Panc1 (cell line): ENCODE measurements around the gene DGKZ. TPM values are rescaled to one million over a fixed set of nuclear protein-coding genes. Genes with fewer than 3 reads are reported as not detected.
"Not testable (repeated sequence)": the region's sequence is repeated elsewhere in the genome, so short reads cannot be mapped to it uniquely, and the experiment has no call there.

Experiments
- ATAC-seq: fragments of 200-7000 bp; cut with Tn5 transposase; 2 replicates; pipeline ENCODE4 v1.9.1; 2020; ENCODE audit warnings: mild to moderate bottlenecking, moderate library complexity
- BruUV-seq: library from RNA; stranded (reverse); fragments of 400-500 nt; replicated peaks from 2 replicates; lab custom pipeline; 2021; lab: Mats Ljungman, UMichigan
- CTCF ChIA-PET: fragments of 300-600 bp; sonication (Branson Sonifier 250); formaldehyde crosslinking; loops from one replicate; lab custom pipeline; 2022; ENCODE audit warnings: antibody characterized with exemption; lab: Charles Lee
- POLR2A ChIA-PET: fragments of 300-600 bp; sonication (Branson Sonifier 250); formaldehyde crosslinking; loops from one replicate; lab custom pipeline; 2022; ENCODE audit warnings: antibody characterized with exemption; lab: Charles Lee
- DNase-seq: peaks from one replicate; pipeline ENCODE4 v3.0.0-alpha.2; 2010; ENCODE audit warnings: low read depth, low spot score
- H3K27ac ChIP-seq: 2 replicates; pipeline ENCODE4 v1.5.1; 2011; ENCODE audit warnings: mild to moderate bottlenecking, low read length, inconsistent platforms
- H3K27me3 ChIP-seq: fragments of 200-500 bp; sonication (Bioruptor generic); 2 replicates; pipeline ENCODE4 v1.6.0; 2014; ENCODE audit warnings: low read length, inconsistent platforms; ENCODE audit not compliant: control insufficient read depth, insufficient read depth
- H3K36me3 ChIP-seq: fragments of 200-500 bp; sonication (Bioruptor generic); 2 replicates; pipeline ENCODE4 v1.5.1; 2014; ENCODE audit warnings: inconsistent platforms, mild to moderate bottlenecking, low read length, moderate library complexity; ENCODE audit not compliant: control insufficient read depth, insufficient read depth
- H3K4me1 ChIP-seq: 2 replicates; pipeline ENCODE4 v1.5.1; 2011; ENCODE audit warnings: inconsistent platforms, mild to moderate bottlenecking, low read length, moderate library complexity; ENCODE audit not compliant: control insufficient read depth, insufficient read depth
- H3K4me3 ChIP-seq, 2 experiments: 2 replicates each; pipeline ENCODE4 v1.5.1; 2011 to 2012; ENCODE audit warnings: low read depth in 2 of 2, low read length in 2 of 2, mild to moderate bottlenecking in 2 of 2, inconsistent platforms in 1 of 2, moderate library complexity in 1 of 2
- H3K9me3 ChIP-seq: fragments of 200-500 bp; sonication (Bioruptor generic); 2 replicates; pipeline ENCODE4 v1.5.1; 2014; ENCODE audit warnings: low read depth, mild to moderate bottlenecking, inconsistent platforms, low read length, moderate library complexity; ENCODE audit not compliant: control insufficient read depth, insufficient read depth
- POLR2AphosphoS5 ChIP-seq: IDR thresholded peaks from 2 replicates; pipeline ENCODE4 v1.6.1; 2012; ENCODE audit warnings: mild to moderate bottlenecking, low read depth, low read length, moderate library complexity
- REST ChIP-seq, 2 experiments: IDR thresholded peaks; 2 replicates each; pipeline ENCODE4 v1.6.1; 2011 to 2012; ENCODE audit warnings: low read depth in 2 of 2, control low read depth in 1 of 2, low read length in 1 of 2, mild to moderate bottlenecking in 1 of 2, moderate library complexity in 1 of 2; ENCODE audit not compliant: insufficient read depth in 1 of 2
- SIN3A ChIP-seq: IDR thresholded peaks from 2 replicates; pipeline ENCODE4 v1.6.1; 2012; ENCODE audit warnings: low read depth, mild to moderate bottlenecking, low read length, moderate library complexity, borderline replicate concordance; ENCODE audit not compliant: insufficient read depth
- TCF7L2 ChIP-seq: IDR thresholded peaks from 2 replicates; pipeline ENCODE4 v1.6.1; 2011; ENCODE audit warnings: mild to moderate bottlenecking, low read depth, low read length, inconsistent platforms
- in situ Hi-C: cut with HindIII; loops from 2 replicates; pipeline ENCODE4 v1.10.0; 2016; ENCODE audit warnings: low sequenced_read_pairs, low pct_unique_long_range_greater_than_20kb
- intact Hi-C: fragments of 100-400 bp; cut with micrococcal nuclease; formaldehyde crosslinking; loops from one replicate; pipeline ENCODE4 v1.10.0; 2022; ENCODE audit not compliant: unreplicated experiment
- total RNA-seq: library from RNA; stranded (reverse); gene quantifications from one replicate; pipeline ENCODE4 v1.2.1, GENCODE V29; 2021; ENCODE audit not compliant: unreplicated experiment
- TF ChIP-seq, protein P1 (sequence below): fragments of 450-650 bp; IDR thresholded peaks from 2 replicates; pipeline ENCODE4 v1.5.1; 2017; ENCODE audit warnings: mild to moderate bottlenecking

The DGKZ gene
- total RNA-seq, 1 experiment from 2014 or later = 104 TPM

GRCh38 chr11:46372086-46372485 lies 24.8 kb downstream of the DGKZ start:
- Histone ChIP-seq H3K27me3 (no peaks in the 10 kb centered on the region), H3K4me3 (no peak overlapping the region), H3K4me1 (peaks cover 5% of the 10 kb centered on the region; the same call in 1 of the 2 replicates), H3K36me3 (peaks cover 4% of the 10 kb centered on the region; the same call in 1 of the 2 replicates), H3K27ac (no peak overlapping the region), H3K9me3 (no peaks in the 10 kb centered on the region)
- ATAC-seq = no peak
- in situ Hi-C loops (no loop called here), intact Hi-C loops (no loop called here)
- TF ChIP-seq SIN3A = no peak
- TF ChIP-seq, protein P1, sequence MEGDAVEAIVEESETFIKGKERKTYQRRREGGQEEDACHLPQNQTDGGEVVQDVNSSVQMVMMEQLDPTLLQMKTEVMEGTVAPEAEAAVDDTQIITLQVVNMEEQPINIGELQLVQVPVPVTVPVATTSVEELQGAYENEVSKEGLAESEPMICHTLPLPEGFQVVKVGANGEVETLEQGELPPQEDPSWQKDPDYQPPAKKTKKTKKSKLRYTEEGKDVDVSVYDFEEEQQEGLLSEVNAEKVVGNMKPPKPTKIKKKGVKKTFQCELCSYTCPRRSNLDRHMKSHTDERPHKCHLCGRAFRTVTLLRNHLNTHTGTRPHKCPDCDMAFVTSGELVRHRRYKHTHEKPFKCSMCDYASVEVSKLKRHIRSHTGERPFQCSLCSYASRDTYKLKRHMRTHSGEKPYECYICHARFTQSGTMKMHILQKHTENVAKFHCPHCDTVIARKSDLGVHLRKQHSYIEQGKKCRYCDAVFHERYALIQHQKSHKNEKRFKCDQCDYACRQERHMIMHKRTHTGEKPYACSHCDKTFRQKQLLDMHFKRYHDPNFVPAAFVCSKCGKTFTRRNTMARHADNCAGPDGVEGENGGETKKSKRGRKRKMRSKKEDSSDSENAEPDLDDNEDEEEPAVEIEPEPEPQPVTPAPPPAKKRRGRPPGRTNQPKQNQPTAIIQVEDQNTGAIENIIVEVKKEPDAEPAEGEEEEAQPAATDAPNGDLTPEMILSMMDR = no peak
- no peak for TF ChIP-seq REST (IDR thresholded peaks at IDR 0.05; ENCODE audit: insufficient read depth in 1 of 2, low read depth in 2 of 2, low read length in 1 of 2)
- TF ChIP-seq TCF7L2 = no peak
- ChIA-PET POLR2A (no interaction called here), CTCF (no interaction called here)
- no TSS peak for BruUV-seq
- DNase-seq = no peak

DNA sequence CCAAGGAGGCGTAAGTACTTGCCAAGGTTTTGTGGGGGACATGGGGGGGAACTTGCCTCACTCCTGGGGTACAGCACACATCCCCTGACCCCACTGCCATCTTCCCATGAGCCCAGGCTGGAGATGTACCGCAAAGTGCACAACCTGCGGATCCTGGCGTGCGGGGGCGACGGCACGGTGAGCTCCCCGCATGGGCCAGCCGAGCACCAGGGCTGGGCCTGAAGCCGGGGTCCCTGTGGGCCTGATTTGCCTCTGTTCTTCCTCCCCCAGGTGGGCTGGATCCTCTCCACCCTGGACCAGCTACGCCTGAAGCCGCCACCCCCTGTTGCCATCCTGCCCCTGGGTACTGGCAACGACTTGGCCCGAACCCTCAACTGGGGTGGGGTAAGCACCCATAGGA lies 25.2 kb downstream of the DGKZ start:
- BruUV-seq, CTCF ChIA-PET, H3K9me3 ChIP-seq, H3K4me1 ChIP-seq, ATAC-seq, POLR2A ChIA-PET, H3K27me3 ChIP-seq, H3K4me3 ChIP-seq, H3K27ac ChIP-seq, H3K36me3 ChIP-seq, in situ Hi-C loops, intact Hi-C loops, DNase-seq: not testable (repeated sequence)

GRCh38 chr11:46373787-46374740 lies 26.8 kb downstream of the DGKZ start:
- Histone ChIP-seq H3K4me1 (peaks cover 8% of the 10 kb centered on the region), H3K27me3 (no peaks in the 10 kb centered on the region), H3K4me3 (no peak overlapping the region), H3K36me3 (no peaks in the 10 kb centered on the region), H3K27ac (no peak overlapping the region), H3K9me3 (no peaks in the 10 kb centered on the region)
- ChIA-PET CTCF (interaction anchor here (0.6 to 0.7 kb wide), 2 partner anchors 10 to 206 kb away, joined by 4 read pairs; no protein-coding TSS in a partner anchor), POLR2A (no interaction called here)
- in situ Hi-C loops = no loop called here
- intact Hi-C loops = no loop called here
- no TSS peak for BruUV-seq
- no peak for ATAC-seq
- no peak for DNase-seq
- TF ChIP-seq, protein P1 = no peak
- no peak for TF ChIP-seq POLR2AphosphoS5
